ENCODE measurements around the gene DUS2.
"Not testable (repeated sequence)": the region's sequence is repeated elsewhere in the genome, so short reads cannot be mapped to it uniquely, and the experiment has no call there.

DUS2 gene

DNA sequence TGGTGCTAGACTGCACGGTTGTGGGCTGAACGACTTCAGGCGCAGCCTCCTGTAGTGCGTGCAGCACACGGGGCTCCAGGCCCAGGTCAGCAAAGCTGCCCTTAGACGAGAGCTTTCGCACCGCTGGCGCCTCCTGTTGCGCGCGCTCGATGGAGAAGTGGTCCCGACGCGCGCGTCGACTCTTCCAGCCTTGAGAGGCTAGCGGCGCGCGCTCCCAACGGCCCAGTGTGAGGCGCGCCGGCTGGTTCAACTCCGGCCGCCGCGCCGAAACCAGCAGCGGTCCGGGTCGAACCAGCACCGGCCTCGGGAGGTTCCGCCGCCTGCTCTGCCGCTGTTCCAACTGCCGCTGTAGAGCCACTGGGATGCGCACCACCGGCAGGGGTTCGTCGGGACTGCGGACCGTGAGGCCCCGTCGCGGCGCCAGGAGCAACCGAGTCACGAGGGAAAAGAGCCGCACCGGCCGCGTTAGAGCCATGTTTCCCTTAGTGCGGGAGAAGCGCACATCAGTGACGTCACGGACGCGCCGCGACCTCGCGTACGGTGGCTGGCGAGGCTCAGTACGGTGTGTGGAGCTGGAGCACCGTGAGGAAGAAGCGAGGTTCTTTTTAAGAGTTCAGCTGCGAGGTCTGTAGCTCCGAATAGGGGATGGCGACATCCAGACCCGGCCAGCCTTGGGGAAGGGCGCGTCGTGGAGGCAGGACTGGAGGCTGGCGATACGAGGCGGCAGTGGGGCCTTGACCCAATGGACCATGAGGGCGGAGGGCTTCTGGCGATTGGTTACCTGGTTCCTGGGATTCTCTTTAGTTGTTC lies at the start of gene DUS2, which contains the start of gene DDX28:
TSS of gene DUS2 (plus strand) at position 557 of the 810 bp plus-strand sequence. CDS start 14,740 bp downstream, outside the sequence.
TSS of gene DDX28 (minus strand) at position 505 of the 810 bp plus-strand sequence. CDS start at position 475, 30 bp downstream.
- DNase-seq (ENCODE audit: low read depth): peak; percentile 82

DNA sequence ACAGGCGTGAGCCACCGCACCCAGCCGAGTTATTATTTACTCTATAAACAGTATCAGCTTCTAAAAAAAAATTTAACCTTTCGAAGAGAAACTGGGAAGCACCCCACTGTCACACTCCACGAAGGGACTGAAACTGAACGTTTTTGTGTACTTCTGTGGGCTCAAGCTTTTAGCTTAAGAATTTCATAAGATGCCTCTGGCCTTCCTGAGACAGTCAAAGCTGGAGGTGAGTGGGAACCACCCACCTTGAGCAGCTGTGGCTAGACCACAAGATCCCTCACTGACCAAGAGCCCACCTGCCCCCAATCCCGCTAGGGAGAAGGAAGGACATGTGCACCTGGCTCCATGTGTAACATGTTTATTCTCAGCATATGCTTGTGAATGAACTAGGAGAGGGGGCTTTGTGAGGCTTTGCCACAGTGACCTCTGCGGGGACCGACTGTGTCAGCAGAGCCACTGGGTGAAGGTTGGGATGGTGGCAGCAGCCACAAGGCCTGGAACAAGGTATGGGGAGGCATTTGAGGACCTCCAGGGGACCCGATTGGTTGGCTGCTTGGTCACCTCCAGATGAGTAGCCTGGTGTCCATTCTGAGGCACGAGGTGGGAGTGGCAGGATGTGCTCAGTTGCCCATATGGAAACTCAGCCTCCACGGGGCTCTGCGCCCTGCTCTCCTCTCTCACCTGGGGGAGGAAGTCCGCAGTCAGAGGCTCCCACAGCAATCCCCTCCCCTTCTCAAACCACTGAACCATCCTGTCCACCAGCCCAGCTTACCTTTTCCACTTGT lies 47.6 kb upstream of the DUS2 start:
- DNase-seq (ENCODE audit: low read depth): no peak

DNA sequence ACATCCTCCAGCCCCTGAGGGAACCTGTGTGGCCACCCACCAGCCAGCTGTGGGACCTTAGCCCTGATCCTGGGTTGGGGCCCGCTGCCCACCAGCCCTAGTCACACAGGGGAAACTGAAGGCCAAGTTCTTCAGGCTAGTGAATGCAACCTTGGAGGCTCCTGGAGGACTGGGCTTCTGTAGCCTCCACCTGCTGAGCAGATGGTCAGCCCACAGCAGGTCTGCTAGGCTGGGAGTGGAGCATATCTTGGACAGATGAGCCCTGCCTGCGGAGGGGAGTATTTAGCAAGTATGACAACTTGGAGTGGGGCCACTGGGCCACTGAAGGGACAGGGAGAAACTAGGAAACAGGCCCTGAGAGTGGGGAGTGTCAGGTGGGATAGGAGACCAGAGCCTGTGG lies 46.9 kb upstream of the DUS2 start:
- DNase-seq (ENCODE audit: low read depth): no peak

DNA sequence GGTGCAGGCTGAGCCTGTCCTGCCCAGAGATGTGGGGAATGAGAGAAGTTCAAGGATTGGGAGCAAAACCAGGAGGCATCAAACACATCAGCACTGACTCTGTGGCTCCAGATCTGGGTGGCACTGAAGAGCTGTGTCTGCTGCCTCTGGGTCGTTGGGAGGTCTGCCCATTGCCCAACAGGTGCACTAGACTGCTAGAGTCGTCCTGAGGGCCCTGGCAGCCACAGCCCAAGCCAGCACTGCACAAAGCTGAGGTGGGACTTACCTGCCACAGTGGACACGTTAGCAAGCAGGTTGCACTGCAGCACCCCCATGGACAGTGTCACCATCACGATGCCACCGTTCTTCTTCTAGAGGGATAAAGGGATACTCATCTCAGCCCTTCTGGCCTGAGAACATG lies 46.1 kb upstream of the DUS2 start:
- DNase-seq (ENCODE audit: low read depth): no peak

DNA sequence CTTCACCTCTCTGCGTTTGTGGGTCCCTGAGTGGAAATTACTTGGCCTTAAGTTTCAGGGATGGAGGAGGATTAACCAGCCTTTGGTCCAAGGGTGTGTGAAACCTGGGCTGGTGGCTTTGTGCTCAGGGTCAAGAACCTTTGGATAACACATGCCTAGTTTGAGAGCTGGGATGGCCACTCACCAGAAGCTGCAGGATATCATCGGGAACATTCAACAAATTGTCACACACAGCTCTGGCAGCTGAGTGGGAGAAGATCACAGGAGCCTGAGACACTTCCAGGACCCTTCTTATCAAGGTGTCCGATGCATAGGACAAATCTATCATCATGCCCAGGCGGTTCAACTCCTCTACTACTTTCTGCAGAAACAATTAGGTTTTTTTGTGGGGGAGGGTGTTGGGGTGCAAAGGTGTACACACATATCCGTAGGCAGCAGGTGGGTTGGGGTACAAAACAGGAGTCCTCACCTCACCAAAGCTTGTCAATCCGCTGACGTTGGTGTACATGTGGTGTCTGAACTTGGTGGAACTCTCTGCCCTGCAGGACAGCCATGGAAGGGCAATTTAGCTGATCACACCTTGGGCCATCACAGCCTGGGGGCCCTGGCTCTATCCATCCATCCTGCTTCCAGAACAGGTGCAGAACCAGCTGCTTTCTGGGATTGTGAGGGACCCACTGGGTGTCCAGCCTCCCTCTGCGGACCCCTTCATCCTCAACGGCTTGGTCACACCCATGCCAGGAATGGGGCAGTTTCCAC lies 45.4 kb upstream of the DUS2 start:
- no peak for DNase-seq (ENCODE audit: low read depth)

DNA sequence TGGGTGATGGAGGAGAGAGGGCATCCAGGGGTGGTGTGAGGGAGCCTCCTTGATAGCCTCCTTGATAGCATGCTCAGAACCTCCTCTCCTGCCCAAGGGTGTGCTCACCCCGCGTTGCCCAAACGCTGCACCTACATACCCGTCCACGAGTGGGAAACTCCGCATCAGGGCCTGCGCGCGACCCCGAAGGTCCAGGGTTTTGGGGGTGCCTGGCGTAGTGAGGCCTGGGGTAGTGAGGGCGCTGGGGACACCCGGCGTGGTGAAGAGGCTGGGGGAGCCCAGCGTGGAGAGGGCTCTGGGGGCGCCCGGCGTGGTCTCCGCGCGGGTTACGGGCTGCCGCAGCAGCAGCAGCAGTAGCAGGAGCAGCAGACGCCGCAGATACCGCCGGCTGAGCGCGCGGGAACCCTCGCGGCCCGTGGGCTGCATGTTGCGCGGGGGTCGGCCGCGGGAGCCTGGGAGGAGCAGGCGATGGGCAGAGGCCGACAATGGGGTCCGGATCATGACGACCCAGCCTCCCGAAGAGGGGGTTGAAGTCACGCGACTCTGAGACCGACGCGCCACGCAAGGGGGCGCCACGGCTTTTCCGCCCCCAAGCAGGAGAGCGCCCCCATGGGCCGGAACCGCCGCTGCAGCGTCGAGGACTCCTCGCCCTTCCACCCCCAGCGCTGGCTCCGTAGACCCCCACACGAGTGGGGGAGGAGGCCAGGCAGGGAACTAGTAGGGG lies 43.0 kb upstream of the DUS2 start, which contains the start of gene DPEP3:
TSS of gene DPEP3 (minus strand) at position 545 of the 724 bp plus-strand sequence. CDS start at position 426, 119 bp downstream.
- no peak for DNase-seq (ENCODE audit: low read depth)

DNA sequence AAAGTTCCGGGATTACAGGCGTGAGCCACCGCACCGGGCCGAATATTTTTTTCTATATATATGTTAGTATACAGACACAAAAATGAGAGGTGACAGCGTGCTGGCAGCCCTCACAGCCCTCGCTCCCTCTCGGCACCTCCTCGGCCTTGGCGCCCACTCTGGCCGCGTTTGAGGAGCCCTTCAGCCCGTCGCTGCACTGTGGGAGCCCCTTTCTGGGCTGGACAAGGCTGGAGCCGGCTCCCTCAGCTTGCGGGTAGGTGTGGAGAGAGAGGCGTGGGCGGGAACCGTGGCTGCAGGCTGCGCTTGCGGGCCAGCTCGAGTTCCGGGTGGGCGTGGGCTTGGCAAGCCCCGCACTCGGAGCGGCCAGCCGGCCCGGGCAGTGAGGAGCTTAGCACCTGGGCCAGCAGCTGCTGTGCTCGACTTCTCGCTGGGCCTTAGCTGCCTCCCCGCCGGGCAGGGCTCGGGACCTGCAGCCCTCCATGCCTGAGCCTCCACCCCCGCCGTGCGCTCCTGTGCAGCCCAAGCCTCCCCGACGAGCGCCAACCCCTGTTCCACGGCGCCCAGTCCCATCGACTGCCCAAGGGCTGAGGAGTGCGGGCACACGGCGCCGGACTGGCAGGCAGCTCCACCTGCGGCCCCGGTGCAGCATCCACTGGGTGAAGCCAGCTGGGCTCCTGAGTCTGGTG lies 40.9 kb upstream of the DUS2 start:
- no peak for DNase-seq (ENCODE audit: low read depth)

DNA sequence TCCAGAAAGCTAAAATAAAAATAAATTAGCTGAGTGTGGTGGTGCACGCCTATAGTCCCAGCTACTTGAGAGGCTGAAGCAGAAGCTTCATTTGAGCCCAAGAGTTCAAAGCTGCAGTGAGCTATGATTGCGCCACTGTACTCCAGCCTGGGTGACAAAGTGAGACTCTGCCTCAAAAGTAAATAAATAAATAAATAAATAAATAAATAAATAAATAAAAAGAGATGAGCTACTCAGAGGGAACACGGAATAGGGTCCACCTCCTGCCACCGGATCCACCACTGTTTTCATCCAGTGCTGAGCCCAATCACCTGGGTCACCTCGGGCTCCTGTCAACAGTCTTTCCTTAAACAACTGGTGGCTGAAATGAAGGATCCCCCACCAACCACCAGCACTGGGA lies 36.1 kb upstream of the DUS2 start:
- no peak for DNase-seq (ENCODE audit: low read depth)

DNA sequence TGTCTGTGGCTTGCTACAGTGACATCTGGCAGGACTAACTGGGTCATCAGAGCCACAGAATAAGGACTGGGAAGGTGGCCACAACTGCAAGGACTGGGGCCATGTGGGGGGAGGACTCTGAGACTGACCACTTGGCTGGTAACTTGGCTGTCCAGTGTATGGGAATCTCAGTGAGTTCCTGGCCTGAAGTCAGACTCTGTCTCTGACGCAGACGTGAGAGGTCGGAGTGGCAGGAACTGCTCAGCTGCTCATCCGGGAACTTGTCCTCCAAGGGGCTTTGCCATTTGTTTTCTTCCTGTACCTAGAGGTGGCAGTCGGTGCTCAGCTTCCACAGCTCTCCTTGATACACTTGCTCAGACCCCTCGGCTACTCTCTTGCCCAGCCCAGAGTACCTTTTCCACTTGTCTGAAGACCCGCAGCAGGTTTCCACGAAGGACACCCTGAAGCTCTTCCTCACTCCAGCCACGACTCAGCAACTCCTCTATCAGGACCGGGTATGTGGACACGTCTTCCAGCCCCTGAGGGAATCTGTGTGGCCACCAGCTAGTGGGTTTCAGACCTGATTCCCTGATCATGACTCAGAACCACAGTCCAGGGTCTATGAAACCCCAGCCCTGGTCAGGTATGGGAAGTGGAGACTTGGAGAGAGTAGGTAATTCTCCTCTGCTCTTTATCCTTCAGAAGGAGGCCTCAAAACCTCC lies 35.5 kb upstream of the DUS2 start:
- no peak for DNase-seq (ENCODE audit: low read depth)

DNA sequence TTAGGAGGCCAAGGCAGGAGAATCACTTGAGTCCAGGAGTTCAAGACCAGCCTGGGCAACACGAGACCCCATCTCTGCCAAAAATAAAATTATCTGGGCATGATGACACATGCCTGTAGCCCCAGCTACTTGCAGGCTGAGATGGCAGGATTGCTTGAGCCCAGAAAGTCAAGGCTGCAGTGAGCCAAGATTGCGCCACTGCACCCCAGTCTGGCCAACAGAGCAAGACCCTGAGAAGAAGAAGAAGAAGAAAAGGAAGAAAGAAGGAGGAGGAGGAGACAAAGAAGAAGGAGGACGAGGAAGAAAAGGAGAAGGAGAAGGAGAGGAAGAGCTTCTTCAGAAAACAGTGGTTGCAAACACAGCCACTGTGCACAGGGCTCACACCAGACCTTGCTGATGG lies 34.4 kb upstream of the DUS2 start:
- no peak for DNase-seq (ENCODE audit: low read depth)

DNA sequence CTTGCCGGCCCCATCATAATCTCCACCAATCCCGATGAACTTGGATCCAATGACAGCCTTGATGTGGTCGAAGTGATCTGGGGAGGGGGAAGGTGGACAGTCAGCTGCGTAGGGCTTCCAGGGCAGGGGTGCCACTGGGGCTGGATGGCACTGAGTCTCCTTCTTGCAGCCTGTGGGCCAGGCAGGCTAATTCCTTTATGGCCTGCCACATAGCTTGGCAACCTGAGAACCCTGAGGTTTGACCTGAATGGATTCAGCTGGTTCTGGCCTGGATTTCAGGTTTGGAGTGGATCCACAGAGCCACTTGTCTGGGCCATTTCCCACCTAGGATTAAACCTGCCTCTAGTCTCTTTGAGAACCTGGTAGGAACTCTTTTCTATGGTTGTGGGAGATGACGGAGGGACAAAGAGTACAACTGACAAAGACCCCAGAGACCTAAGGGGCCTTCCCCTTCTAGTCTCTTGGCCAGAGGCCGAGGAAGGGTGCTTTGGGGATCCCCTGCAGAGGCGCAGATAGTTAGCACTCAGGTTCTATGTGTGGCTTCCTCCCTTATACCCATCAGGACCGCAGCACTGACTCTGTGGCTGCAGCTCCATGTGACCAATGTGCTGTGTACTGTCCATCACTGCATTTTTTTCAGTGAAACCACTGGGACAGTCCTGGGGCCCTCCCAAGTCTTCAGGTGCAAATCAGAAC lies 33.6 kb upstream of the DUS2 start:
- no peak for DNase-seq (ENCODE audit: low read depth)

DNA sequence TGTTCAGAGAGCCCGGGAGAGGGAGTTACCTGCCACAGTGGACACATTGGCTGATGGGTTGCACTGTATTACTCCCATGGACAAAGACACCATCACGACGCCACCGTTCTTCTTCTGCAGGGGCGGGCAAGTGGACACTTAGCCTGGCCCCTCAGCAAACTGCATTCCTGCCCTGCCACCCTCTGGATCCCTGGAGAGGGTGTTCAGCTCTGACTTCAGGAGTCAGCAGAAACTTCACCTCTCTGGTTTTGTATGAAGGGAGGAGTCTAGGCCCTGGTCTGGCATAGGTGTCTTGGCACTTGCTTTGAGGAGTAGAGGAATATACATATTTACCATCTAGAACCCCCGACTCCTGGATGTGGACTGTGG lies 33.1 kb upstream of the DUS2 start:
- no peak for DNase-seq (ENCODE audit: low read depth)

DNA sequence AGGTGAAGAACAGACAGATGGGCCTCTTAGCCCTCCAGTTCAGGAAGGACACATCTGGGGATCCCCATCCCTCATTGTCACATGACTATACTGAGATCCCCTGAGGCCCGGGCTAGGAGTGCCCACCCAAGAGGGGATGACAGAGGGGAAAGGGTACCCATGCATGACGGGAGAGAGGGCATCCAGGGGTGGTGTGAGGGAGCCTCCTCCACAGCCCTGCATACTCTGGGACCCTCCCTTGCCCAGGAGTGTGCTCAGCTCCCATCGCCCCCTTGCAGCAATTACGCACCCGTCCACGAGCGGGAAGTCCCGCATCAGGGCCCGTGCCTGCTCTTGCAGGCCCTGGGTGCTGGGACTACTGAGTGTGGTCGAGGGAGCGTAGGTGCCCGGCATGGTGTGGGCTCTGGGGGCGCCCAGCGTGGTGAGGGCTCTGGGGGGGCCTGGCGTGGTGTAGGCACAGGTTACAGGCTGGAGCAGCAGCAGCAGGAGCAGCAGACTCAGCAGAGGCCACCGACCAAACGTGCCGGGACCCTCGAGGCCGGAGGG lies 30.4 kb upstream of the DUS2 start:
- DNase-seq (ENCODE audit: low read depth): no peak

DNA sequence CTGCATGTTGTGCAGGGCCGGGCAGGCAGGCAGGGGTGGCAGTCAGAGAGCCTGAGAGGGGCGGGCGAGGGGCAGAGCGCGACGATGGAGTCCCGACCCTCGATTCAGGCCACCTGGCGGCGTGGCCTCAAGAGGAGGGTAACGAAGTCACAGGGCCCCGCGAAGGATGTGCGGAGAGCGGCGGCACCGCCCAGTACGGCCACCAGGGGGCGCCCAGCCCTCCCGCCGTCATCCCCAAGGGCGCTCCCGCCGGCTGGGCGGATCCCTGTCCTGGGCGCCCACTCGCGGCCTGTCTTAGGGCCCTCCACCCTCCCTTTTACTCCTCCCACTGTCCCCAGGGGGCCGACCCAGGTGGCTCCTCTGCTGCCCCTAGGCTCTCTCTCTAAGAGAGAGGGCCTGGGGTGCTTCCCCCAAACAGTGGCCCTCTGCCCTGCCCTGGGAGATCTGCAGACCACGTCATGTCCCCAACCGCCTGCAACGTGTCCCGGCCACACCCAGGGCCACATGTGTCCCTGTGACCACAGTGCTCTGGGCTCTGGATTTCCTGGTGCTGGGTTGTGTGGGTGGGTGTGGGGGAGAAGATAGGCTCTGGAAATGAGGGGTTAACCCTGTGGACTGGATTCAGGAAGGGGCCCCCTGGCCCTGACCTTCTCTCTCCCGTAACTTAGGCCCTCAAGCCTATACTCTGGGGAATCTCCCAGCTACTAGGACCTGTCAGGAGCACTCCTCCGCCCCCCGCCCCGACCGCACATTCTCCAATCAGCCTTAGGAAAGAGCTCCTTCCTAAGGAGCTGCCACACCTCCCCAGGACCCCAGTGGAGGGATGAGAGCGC lies 29.7 kb upstream of the DUS2 start:
- no peak for DNase-seq (ENCODE audit: low read depth)

DNA sequence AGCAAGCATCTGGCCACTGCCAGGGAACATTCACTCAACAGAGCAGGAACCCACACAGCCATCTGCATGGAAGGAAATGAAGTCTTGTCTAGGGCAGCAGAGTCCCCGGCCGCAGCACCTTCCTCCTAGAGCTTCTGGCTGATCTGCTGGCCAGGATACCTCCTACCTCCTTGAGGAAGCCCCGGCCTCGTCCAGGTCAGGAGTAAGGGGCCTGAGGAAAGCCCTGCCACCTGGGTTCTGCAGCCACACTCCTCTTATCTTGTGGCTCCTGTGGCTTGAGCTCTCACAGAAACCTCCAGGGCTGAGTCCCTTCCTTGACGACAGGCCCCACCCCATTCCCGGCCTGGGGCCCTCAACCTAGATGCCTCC lies 29.1 kb upstream of the DUS2 start:
- DNase-seq (ENCODE audit: low read depth): not testable (repeated sequence)

DNA sequence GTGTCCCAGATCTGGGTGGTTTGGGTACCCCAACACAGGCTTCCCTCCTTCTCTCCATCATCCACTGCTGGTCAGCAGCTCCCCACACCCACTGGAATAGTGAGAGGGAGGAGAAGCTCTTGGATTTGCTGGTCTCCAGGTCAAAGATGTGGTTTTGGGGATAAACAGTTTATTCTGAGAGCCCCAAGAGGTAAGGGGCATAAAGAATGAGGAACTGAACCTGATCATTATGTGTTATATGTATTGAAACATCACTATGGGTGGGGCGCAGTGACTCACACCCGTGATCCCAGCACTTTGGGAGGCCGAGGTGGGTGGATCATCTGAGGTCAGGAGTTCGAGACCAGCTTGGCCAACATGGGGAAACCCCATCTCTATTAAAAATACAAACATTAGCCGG lies 27.7 kb upstream of the DUS2 start:
- no peak for DNase-seq (ENCODE audit: low read depth)

DNA sequence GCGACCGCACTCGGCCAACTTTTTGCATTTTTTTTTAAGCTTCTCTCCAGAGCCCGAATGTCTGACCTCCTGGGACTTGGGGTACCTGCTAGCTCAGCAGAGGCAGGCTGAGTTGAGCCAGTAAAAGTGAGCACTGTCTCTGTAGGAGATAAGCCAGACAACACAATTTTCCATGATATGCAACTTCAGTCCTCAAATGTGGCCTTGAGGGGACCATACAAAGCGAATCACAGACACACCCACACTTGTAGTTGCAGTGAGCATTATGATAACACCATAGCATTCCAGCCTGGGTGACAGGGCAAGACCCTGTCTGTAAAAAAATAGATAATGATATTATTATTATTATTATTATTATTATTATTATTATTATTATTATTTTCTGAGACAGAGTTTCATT lies 26.4 kb upstream of the DUS2 start:
- no peak for DNase-seq (ENCODE audit: low read depth)

DNA sequence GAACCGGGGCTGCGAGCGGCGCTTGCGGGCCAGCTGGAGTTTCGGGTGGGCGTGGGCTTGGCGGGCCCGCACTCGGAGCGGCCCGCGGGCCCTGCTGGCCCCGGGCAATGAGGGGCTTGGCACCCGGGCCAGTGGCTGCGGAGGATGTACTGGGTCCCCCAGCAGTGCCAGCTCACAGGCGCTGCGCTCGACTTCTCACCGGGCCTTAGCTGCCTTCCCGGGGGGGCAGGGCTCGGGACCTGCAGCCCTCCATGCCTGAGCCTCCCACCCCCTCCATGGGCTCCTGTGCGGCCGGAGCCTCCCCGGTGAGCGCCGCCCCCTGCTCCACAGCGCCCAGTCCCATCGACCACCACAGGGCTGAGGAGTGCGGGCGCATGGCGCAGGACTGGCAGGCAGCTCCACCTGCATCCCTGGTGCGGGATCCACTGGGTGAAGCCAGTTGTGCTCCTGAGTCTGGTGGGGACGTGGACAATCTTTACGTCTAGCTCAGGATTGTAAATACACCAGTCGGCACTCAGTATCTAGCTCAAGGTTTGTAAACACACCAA lies 24.8 kb upstream of the DUS2 start:
- not testable (repeated sequence) for DNase-seq (ENCODE audit: low read depth)
